Spleen (tissue), 7 donors: ENCODE data around the gene CDC42BPA.

Source experiments
- POLR2AphosphoS5 ChIP-seq, 3 donors: sonication (generic); formaldehyde crosslinking; IDR thresholded peaks; one replicate each; pipeline ENCODE4 v1.5.1; 2017; ENCODE audit warnings: antibody characterized with exemption in 3 of 3
- TF ChIP-seq, protein P1 (sequence below), 11 experiments: fragments of 200-600 bp in 7 of 11; fragments of 450-650 bp in 4 of 11; sonication (generic) in 4 of 11; IDR thresholded peaks in 8 of 11; conservative IDR thresholded peaks in 3 of 11; 1 replicate in 7 of 11; 2 replicates in 4 of 11; pipeline versions ENCODE4 v1.4.0 to v1.8.0; 2016 to 2021; ENCODE audit warnings: antibody characterized with exemption in 11 of 11, inconsistent platforms in 4 of 11, mild to moderate bottlenecking in 1 of 11
- donor health status: DM: no; HTN: no; CAD: no; lungs with moderate emphysema.
- donor health status: DM: no; HTN: no; CAD: no.
- donor health status: DM: no; HTN: no; CAD: no.

DNA sequence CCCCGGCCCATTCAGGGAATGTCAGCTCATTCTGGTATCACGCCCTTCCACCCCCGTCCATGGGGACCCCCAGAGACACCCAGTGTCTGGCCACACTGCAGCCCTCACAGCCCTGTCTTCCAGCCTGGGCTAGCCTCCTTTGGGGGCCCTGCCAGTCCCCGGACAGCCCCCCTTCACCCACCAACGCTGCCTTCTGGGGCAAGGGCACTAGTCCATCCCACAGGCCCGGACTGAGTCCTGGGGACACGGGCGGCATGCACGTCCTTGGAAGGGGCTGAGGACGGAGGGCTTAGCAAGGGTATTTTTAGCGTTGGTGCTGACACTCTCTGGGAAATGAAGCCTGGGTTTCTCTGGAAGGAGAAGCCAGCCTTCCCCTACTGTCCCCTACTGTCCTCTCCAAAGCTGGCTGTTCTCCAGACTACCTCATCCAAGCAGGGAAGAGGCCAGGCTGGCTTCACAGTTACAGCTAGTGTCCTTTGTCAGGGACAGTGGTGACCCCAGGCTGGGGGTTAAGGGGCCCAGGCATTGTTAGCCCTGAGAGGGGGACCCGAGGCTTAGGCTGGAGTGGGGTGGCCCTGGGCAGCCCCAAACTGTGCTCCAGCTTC, 338.7 kb downstream of the CDC42BPA start:
- TF ChIP-seq, protein P1, sequence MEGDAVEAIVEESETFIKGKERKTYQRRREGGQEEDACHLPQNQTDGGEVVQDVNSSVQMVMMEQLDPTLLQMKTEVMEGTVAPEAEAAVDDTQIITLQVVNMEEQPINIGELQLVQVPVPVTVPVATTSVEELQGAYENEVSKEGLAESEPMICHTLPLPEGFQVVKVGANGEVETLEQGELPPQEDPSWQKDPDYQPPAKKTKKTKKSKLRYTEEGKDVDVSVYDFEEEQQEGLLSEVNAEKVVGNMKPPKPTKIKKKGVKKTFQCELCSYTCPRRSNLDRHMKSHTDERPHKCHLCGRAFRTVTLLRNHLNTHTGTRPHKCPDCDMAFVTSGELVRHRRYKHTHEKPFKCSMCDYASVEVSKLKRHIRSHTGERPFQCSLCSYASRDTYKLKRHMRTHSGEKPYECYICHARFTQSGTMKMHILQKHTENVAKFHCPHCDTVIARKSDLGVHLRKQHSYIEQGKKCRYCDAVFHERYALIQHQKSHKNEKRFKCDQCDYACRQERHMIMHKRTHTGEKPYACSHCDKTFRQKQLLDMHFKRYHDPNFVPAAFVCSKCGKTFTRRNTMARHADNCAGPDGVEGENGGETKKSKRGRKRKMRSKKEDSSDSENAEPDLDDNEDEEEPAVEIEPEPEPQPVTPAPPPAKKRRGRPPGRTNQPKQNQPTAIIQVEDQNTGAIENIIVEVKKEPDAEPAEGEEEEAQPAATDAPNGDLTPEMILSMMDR (IDR thresholded peaks at IDR 0.05 in 8 of 11, conservative IDR thresholded peaks at IDR 0.05 in 3 of 11) = no peak
- TF ChIP-seq POLR2AphosphoS5 (IDR thresholded peaks at IDR 0.05) = no peak
